ENCODE results near the gene IP6K3. TPM values are rescaled to one million over a fixed set of nuclear protein-coding genes. Genes with fewer than 3 reads are reported as not detected.

IP6K3 gene
- total RNA-seq, 1 donor, result under 0.01 TPM

- Histone ChIP-seq H3K27ac (ENCODE audit: low read depth, low read length) (no peak overlapping the region), H3K79me2 (ENCODE audit: insufficient read depth, low read length) (no peaks in the 10 kb centered on the region), H2AFZ (ENCODE audit: low read length) (no peak overlapping the region), H4K20me1 (ENCODE audit: insufficient read depth, low read length) (no peaks in the 10 kb centered on the region), H3K36me3 (ENCODE audit: insufficient read depth, low read length) (no peaks in the 10 kb centered on the region), H3K9me3 (ENCODE audit: low read depth, low read length) (no peaks in the 10 kb centered on the region), H3K4me2 (ENCODE audit: insufficient read depth, low read length) (no peak overlapping the region), H3K27me3 (ENCODE audit: insufficient read depth, low read length) (no peaks in the 10 kb centered on the region), H3K4me1 (ENCODE audit: insufficient read depth, low read length) (no peaks in the 10 kb centered on the region), H3K4me3 (ENCODE audit: insufficient read depth, low read length) (no peak overlapping the region)
- DNase-seq (ENCODE audit: insufficient read length, low spot score, missing footprints), result no peak
- TF ChIP-seq CTCF (IDR thresholded peaks at IDR 0.05; ENCODE audit: extremely low read depth, low read depth, low read length), result no peak
Measured at GRCh38 chr6:33735216-33735615, 11.5 kb downstream of the IP6K3 start.

- Histone ChIP-seq H2AFZ (ENCODE audit: low read length) (no peak overlapping the region), H3K4me2 (ENCODE audit: insufficient read depth, low read length) (no peak overlapping the region), H3K4me3 (ENCODE audit: insufficient read depth, low read length) (no peak overlapping the region), H3K27ac (ENCODE audit: low read depth, low read length) (no peak overlapping the region), H4K20me1 (ENCODE audit: insufficient read depth, low read length) (no peaks in the 10 kb centered on the region), H3K4me1 (ENCODE audit: insufficient read depth, low read length) (no peaks in the 10 kb centered on the region), H3K79me2 (ENCODE audit: insufficient read depth, low read length) (no peaks in the 10 kb centered on the region), H3K9me3 (ENCODE audit: low read depth, low read length) (no peaks in the 10 kb centered on the region), H3K27me3 (ENCODE audit: insufficient read depth, low read length) (no peaks in the 10 kb centered on the region), H3K36me3 (ENCODE audit: insufficient read depth, low read length) (no peaks in the 10 kb centered on the region)
- no peak for TF ChIP-seq CTCF (IDR thresholded peaks at IDR 0.05; ENCODE audit: extremely low read depth, low read depth, low read length)
- no peak for DNase-seq (ENCODE audit: insufficient read length, low spot score, missing footprints)
Measured at GRCh38 chr6:33733709-33734007, 13.0 kb downstream of the IP6K3 start.

GRCh38 chr6:33732817-33733708, 13.6 kb downstream of the IP6K3 start:
- Histone ChIP-seq H3K36me3 (ENCODE audit: insufficient read depth, low read length) (no peaks in the 10 kb centered on the region), H3K27ac (ENCODE audit: low read depth, low read length) (no peak overlapping the region), H3K4me2 (ENCODE audit: insufficient read depth, low read length) (no peak overlapping the region), H3K4me1 (ENCODE audit: insufficient read depth, low read length) (no peaks in the 10 kb centered on the region), H4K20me1 (ENCODE audit: insufficient read depth, low read length) (no peaks in the 10 kb centered on the region), H3K9me3 (ENCODE audit: low read depth, low read length) (no peaks in the 10 kb centered on the region), H3K79me2 (ENCODE audit: insufficient read depth, low read length) (no peaks in the 10 kb centered on the region), H3K4me3 (ENCODE audit: insufficient read depth, low read length) (no peak overlapping the region), H2AFZ (ENCODE audit: low read length) (no peak overlapping the region), H3K27me3 (ENCODE audit: insufficient read depth, low read length) (no peaks in the 10 kb centered on the region)
- no peak for TF ChIP-seq CTCF (IDR thresholded peaks at IDR 0.05; ENCODE audit: extremely low read depth, low read depth, low read length)
- DNase-seq (ENCODE audit: insufficient read length, low spot score, missing footprints), result no peak

- Histone ChIP-seq H3K27ac (ENCODE audit: low read depth, low read length) (no peak overlapping the region), H3K36me3 (ENCODE audit: insufficient read depth, low read length) (no peaks in the 10 kb centered on the region)
- no peak for TF ChIP-seq CTCF (IDR thresholded peaks at IDR 0.05; ENCODE audit: extremely low read depth, low read depth, low read length)
Measured at GRCh38 chr6:33732385-33732784, 14.3 kb downstream of the IP6K3 start.

More at GRCh38 chr6:33732385-33732784, 14.3 kb downstream of the IP6K3 start:
- H3K9me3 ChIP-seq (ENCODE audit: low read depth, low read length), result no peaks in the 10 kb centered on the region
- no peaks in the 10 kb centered on the region for H3K4me1 ChIP-seq (ENCODE audit: insufficient read depth, low read length)
- H4K20me1 ChIP-seq (ENCODE audit: insufficient read depth, low read length), result no peaks in the 10 kb centered on the region
- no peaks in the 10 kb centered on the region for H3K27me3 ChIP-seq (ENCODE audit: insufficient read depth, low read length)
- H2AFZ ChIP-seq (ENCODE audit: low read length), result no peak overlapping the region
- H3K4me2 ChIP-seq (ENCODE audit: insufficient read depth, low read length), result no peak overlapping the region
- no peak overlapping the region for H3K4me3 ChIP-seq (ENCODE audit: insufficient read depth, low read length)
- DNase-seq (ENCODE audit: insufficient read length, low spot score, missing footprints), result no peak
- no peaks in the 10 kb centered on the region for H3K79me2 ChIP-seq (ENCODE audit: insufficient read depth, low read length)

Data from osteoblast (primary cell).